Osteoblast (primary cell): ENCODE measurements around the gene SEC61B. TPM values are rescaled to one million over a fixed set of nuclear protein-coding genes. Genes with fewer than 3 reads are reported as not detected.

Experiments
- DNase-seq: peaks from one replicate; pipeline ENCODE4 v3.0.0; 2011; ENCODE audit warnings: low spot score, mixed read lengths; ENCODE audit not compliant: insufficient read length; ENCODE audit errors: missing footprints
- H2AFZ ChIP-seq: 2 replicates; pipeline ENCODE4 v1.6.0; 2011; ENCODE audit warnings: mild to moderate bottlenecking, low read length
- H3K27ac ChIP-seq: 2 replicates; pipeline ENCODE4 v1.5.1; 2011; ENCODE audit warnings: mild to moderate bottlenecking, low read depth, low read length, moderate library complexity
- H3K27me3 ChIP-seq: 2 replicates; pipeline ENCODE4 v1.6.0; 2012; ENCODE audit warnings: mild to moderate bottlenecking, control low read depth, inconsistent platforms, low read length, moderate library complexity; ENCODE audit not compliant: insufficient read depth
- H3K36me3 ChIP-seq: 2 replicates; pipeline ENCODE4 v1.5.1; 2011; ENCODE audit warnings: mild to moderate bottlenecking, low read length, control low read depth, moderate library complexity; ENCODE audit not compliant: insufficient read depth
- H3K4me1 ChIP-seq: 2 replicates; pipeline ENCODE4 v1.5.1; 2011; ENCODE audit warnings: mild to moderate bottlenecking, low read length, control low read depth, moderate library complexity; ENCODE audit not compliant: insufficient read depth
- H3K4me2 ChIP-seq: 2 replicates; pipeline ENCODE4 v1.6.0; 2011; ENCODE audit warnings: mild to moderate bottlenecking, low read length; ENCODE audit not compliant: insufficient read depth
- H3K4me3 ChIP-seq: fragments of 200-600 bp; sonication (generic); 3 replicates; pipeline ENCODE4 v1.5.1; 2012; ENCODE audit warnings: mild to moderate bottlenecking, low read length, inconsistent platforms; ENCODE audit not compliant: insufficient read depth
- H3K79me2 ChIP-seq: 2 replicates; pipeline ENCODE4 v1.6.0; 2012; ENCODE audit warnings: mild to moderate bottlenecking, low read length, control low read depth, inconsistent platforms; ENCODE audit not compliant: insufficient read depth
- H3K9me3 ChIP-seq: 2 replicates; pipeline ENCODE4 v1.5.1; 2011; ENCODE audit warnings: low read depth, low read length, control low read depth
- H4K20me1 ChIP-seq: 2 replicates; pipeline ENCODE4 v1.6.0; 2012; ENCODE audit warnings: mild to moderate bottlenecking, low read length, control low read depth; ENCODE audit not compliant: insufficient read depth
- CTCF ChIP-seq: IDR thresholded peaks from 2 replicates; pipeline ENCODE4 v1.5.1; 2011; ENCODE audit warnings: mild to moderate bottlenecking, low read depth, low read length, moderate library complexity; ENCODE audit errors: extremely low read depth
- total RNA-seq: library from RNA; depleted of rRNA; stranded (reverse); fragments of >200 nt; gene quantifications from 2 replicates; pipeline ENCODE4 v1.2.3, GENCODE V29; 2012

The SEC61B gene
- total RNA-seq, 1 donor = 73.1 TPM

GRCh38 chr9:99197987-99198386 lies 24.1 kb upstream of the SEC61B start:
- no peak overlapping the region for H3K4me3 ChIP-seq
- H3K36me3 ChIP-seq = no peaks in the 10 kb centered on the region
- no peak overlapping the region for H3K27ac ChIP-seq
- no peak for DNase-seq
- H3K27me3 ChIP-seq = peaks cover 10% of the 10 kb centered on the region
- no peaks in the 10 kb centered on the region for H3K9me3 ChIP-seq
- no peak overlapping the region for H3K4me2 ChIP-seq
- peaks cover under 1% of the 10 kb centered on the region for H3K4me1 ChIP-seq
- H3K79me2 ChIP-seq = no peaks in the 10 kb centered on the region
- H2AFZ ChIP-seq = no peak overlapping the region
- no peak for TF ChIP-seq CTCF
- H4K20me1 ChIP-seq = no peaks in the 10 kb centered on the region

- H3K27me3 ChIP-seq = peaks cover 10% of the 10 kb centered on the region
- no peaks in the 10 kb centered on the region for H3K79me2 ChIP-seq
- no peaks in the 10 kb centered on the region for H3K4me1 ChIP-seq
- DNase-seq = no peak
- H3K27ac ChIP-seq = no peak overlapping the region
- H3K9me3 ChIP-seq = no peaks in the 10 kb centered on the region
- no peak overlapping the region for H3K4me2 ChIP-seq
- no peak for TF ChIP-seq CTCF
- no peaks in the 10 kb centered on the region for H4K20me1 ChIP-seq
- H3K36me3 ChIP-seq = no peaks in the 10 kb centered on the region
- H2AFZ ChIP-seq = no peak overlapping the region
- no peak overlapping the region for H3K4me3 ChIP-seq
Measured at GRCh38 chr9:99199938-99200539, 22.0 kb upstream of the SEC61B start.

GRCh38 chr9:99201603-99202002 lies 20.5 kb upstream of the SEC61B start:
- Histone ChIP-seq H3K27me3 (peaks cover 8% of the 10 kb centered on the region), H4K20me1 (no peaks in the 10 kb centered on the region), H3K4me1 (no peaks in the 10 kb centered on the region), H3K27ac (no peak overlapping the region), H3K4me3 (no peak overlapping the region), H3K4me2 (no peak overlapping the region), H3K36me3 (no peaks in the 10 kb centered on the region), H3K9me3 (no peaks in the 10 kb centered on the region), H2AFZ (no peak overlapping the region), H3K79me2 (no peaks in the 10 kb centered on the region)
- TF ChIP-seq CTCF = no peak
- DNase-seq = no peak

- no peak for DNase-seq
- peaks cover 6% of the 10 kb centered on the region for H3K36me3 ChIP-seq
- H3K4me2 ChIP-seq = no peak overlapping the region
- no peaks in the 10 kb centered on the region for H3K27me3 ChIP-seq
- peaks cover 5% of the 10 kb centered on the region for H4K20me1 ChIP-seq
- no peak for TF ChIP-seq CTCF
- H3K79me2 ChIP-seq = peaks cover 2% of the 10 kb centered on the region
- no peak overlapping the region for H3K4me3 ChIP-seq
- no peak overlapping the region for H3K27ac ChIP-seq
- no peaks in the 10 kb centered on the region for H3K4me1 ChIP-seq
- no peak overlapping the region for H2AFZ ChIP-seq
- H3K9me3 ChIP-seq = peaks cover 2% of the 10 kb centered on the region
Measured at GRCh38 chr9:99210572-99210971, 11.5 kb upstream of the SEC61B start.
